Small intestine (tissue), 7 donors: ENCODE measurements around the gene COLEC11. TPM values are rescaled to one million over a fixed set of nuclear protein-coding genes. Genes with fewer than 3 reads are reported as not detected.
A peak's percentile ranks its signal among the peaks of the same experiment; 100 is the strongest.

Experiments used
- DNase-seq, 2 donors: peaks; one replicate each; pipeline versions ENCODE4 v3.0.0 to v3.0.0-alpha.2; 2013
- FAIRE-seq: peaks from 2 replicates; lab custom pipeline; 2012; peaks lifted over from hg19 to GRCh38; lab: Jason Lieb, UNC
- H3K27ac ChIP-seq, 3 donors: one replicate each; pipeline ENCODE4 v1.5.1; 2013; ENCODE audit warnings: low read length in 2 of 3, mild to moderate bottlenecking in 2 of 3, control low read depth in 1 of 3, inconsistent platforms in 1 of 3, low read depth in 1 of 3, moderate library complexity in 1 of 3
- H3K27me3 ChIP-seq, 3 donors: one replicate each; pipeline ENCODE4 v1.6.1; 2013; ENCODE audit warnings: low read length in 3 of 3, inconsistent platforms in 1 of 3; ENCODE audit not compliant: control insufficient read depth in 3 of 3, insufficient read depth in 3 of 3
- H3K36me3 ChIP-seq, 3 donors: one replicate each; pipeline ENCODE4 v1.6.1; 2013; ENCODE audit warnings: low read length in 3 of 3, inconsistent platforms in 1 of 3, low read depth in 1 of 3, mild to moderate bottlenecking in 1 of 3, moderate library complexity in 1 of 3; ENCODE audit not compliant: control insufficient read depth in 3 of 3, insufficient read depth in 2 of 3
- H3K4me1 ChIP-seq, 3 donors: one replicate each; pipeline ENCODE4 v1.6.1; 2013; ENCODE audit warnings: low read length in 2 of 3, inconsistent platforms in 1 of 3, low read depth in 1 of 3, mild to moderate bottlenecking in 1 of 3, moderate library complexity in 1 of 3; ENCODE audit not compliant: control insufficient read depth in 3 of 3, insufficient read depth in 2 of 3
- H3K4me3 ChIP-seq, 3 donors: one replicate each; pipeline ENCODE4 v1.5.1; 2013; ENCODE audit warnings: low read length in 3 of 3, control low read depth in 1 of 3, inconsistent platforms in 1 of 3, low read depth in 1 of 3, mild to moderate bottlenecking in 1 of 3, moderate library complexity in 1 of 3
- H3K9me3 ChIP-seq, 2 donors: one replicate each; pipeline ENCODE4 v1.6.1; 2013; ENCODE audit warnings: low read depth in 1 of 2, low read length in 1 of 2; ENCODE audit not compliant: control insufficient read depth in 2 of 2, insufficient read depth in 1 of 2
- polyA plus RNA-seq, 4 donors: library from polyadenylated mRNA; stranded (reverse) in 3 of 4; unstranded in 1 of 4; fragments of 200-250 nt in 3 of 4; fragments of 120-200 nt in 1 of 4; gene quantifications; one replicate each; pipeline versions ENCODE4 v1.2.1 to v1.2.3, GENCODE V29; 2013
- donor health status: healthy with polysubstance abuse.
- donor health status: control.
- donor health status: control.
- donor health status: Bipolar disorder and iron deficiency.
- donor health status: healthy.

The COLEC11 gene
- polyA plus RNA-seq, 4 donors = 1.0 to 4.1 (median 2.2) TPM; not detected in 1

DNA sequence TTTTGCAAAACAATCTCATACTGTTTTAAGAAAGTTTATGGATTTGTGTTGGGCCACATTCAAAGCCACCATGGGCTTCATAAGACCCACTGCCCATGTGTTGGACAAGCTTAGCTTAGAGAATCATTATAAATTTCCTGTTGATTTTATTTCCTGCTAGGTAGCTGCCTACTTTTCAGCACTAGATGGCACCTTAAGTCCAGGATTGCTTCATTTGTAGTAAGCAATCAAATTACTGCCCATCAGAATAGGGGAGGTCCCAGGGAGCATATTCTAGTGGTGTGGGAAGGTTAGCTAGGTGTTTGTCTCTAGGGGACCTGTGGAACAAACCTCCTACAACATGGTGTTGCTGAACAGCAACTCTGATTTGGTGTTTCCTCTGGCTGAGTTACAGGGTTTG lies 97.5 kb downstream of the COLEC11 start:
- Histone ChIP-seq H3K27ac (no peak overlapping the region), H3K36me3 (no peaks in the 10 kb centered on the region), H3K4me3 (no peak overlapping the region), H3K9me3 (peaks cover 0 to 3% of the 10 kb centered on the region in 2 donors), H3K27me3 (peaks cover 0 to 3% (median 0%) of the 10 kb centered on the region in 3 donors), H3K4me1 (no peaks in the 10 kb centered on the region)
- FAIRE-seq = no peak
- peak in 1 of 2 donors; percentile 3 for DNase-seq

Other genes starting within 250 kb of the COLEC11 start
- 10 to 100 TPM; 16.8 to 28.5 (median 19.5) TPM for gene EIPR1, start 217.3 kb upstream of the COLEC11 start, polyA plus RNA-seq
- gene TRAPPC12, start 215.4 kb upstream of the COLEC11 start, polyA plus RNA-seq = 100 to 1,000 TPM in 2 of 4 donors, 10 to 100 TPM in 2; 43.9 to 120 (median 87.9) TPM
- 100 to 1,000 TPM in 2 of 4 donors, 10 to 100 TPM in 2; 65.4 to 615 (median 197) TPM for gene ADI1, start 75.6 kb upstream of the COLEC11 start, polyA plus RNA-seq
- 10 to 100 TPM in 2 of 4 donors, 1 to 10 TPM in 2; 5.1 to 16.4 (median 9.6) TPM for gene RNASEH1, start 36.8 kb upstream of the COLEC11 start, polyA plus RNA-seq
- 1,000 to 10,000 TPM; 1,641 to 2,574 (median 2,254) TPM for gene RPS7, start 19.9 kb upstream of the COLEC11 start, polyA plus RNA-seq
- under 1 TPM in 1 of 4 donors, not detected in 3; 0.07 TPM for gene ALLC, start 63.1 kb downstream of the COLEC11 start, polyA plus RNA-seq
- not detected for gene DCDC2C, start 108.5 kb downstream of the COLEC11 start, polyA plus RNA-seq